Lower leg skin (tissue), 3 donors: ENCODE measurements around the gene ASF1B.

Source experiments
- POLR2A ChIP-seq, 2 donors: fragments of 450-650 bp; IDR thresholded peaks; one replicate each; pipeline ENCODE4 v1.6.1; 2016 to 2017; ENCODE audit warnings: antibody characterized with exemption in 2 of 2, mild to moderate bottlenecking in 1 of 2, moderate library complexity in 1 of 2
- TF ChIP-seq, protein P1 (sequence below), 3 donors: fragments of 450-650 bp; IDR thresholded peaks; one replicate each; pipeline ENCODE4 v1.5.1; 2016; ENCODE audit warnings: antibody characterized with exemption in 3 of 3, mild to moderate bottlenecking in 3 of 3, moderate library complexity in 2 of 3

DNA sequence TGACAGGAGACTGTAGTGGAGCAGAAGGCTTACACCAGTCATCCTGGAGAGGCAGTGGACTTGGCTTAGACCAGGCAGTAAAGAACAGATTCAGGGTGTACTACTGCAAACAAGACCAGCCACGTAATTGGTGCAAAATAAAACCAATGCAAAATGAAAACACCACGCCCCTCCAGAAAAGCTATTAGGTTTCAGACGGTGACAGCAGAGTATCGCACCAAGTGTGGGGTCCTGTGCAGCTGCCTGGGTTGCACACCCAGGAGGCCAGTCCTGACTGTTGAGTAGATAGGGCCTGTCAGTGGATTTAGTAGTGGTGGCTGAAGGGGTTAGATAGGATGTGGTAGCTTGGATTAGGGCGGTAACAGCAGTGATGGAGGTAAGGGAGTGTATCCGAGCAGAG, 13.5 kb downstream of the ASF1B start:
- TF ChIP-seq, protein P1, sequence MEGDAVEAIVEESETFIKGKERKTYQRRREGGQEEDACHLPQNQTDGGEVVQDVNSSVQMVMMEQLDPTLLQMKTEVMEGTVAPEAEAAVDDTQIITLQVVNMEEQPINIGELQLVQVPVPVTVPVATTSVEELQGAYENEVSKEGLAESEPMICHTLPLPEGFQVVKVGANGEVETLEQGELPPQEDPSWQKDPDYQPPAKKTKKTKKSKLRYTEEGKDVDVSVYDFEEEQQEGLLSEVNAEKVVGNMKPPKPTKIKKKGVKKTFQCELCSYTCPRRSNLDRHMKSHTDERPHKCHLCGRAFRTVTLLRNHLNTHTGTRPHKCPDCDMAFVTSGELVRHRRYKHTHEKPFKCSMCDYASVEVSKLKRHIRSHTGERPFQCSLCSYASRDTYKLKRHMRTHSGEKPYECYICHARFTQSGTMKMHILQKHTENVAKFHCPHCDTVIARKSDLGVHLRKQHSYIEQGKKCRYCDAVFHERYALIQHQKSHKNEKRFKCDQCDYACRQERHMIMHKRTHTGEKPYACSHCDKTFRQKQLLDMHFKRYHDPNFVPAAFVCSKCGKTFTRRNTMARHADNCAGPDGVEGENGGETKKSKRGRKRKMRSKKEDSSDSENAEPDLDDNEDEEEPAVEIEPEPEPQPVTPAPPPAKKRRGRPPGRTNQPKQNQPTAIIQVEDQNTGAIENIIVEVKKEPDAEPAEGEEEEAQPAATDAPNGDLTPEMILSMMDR (IDR thresholded peaks at IDR 0.05) = no peak
- TF ChIP-seq POLR2A (IDR thresholded peaks at IDR 0.05) = no peak
